Measurements from ENCODE around the gene UQCC2.

GRCh38 chr6:33727126-33727525 is 15.6 kb upstream of the UQCC2 start:
- TF ChIP-seq EZH2 (IDR thresholded peaks at IDR 0.05; ENCODE audit: borderline replicate concordance, low read length), result no peak
- TF ChIP-seq, protein P1, sequence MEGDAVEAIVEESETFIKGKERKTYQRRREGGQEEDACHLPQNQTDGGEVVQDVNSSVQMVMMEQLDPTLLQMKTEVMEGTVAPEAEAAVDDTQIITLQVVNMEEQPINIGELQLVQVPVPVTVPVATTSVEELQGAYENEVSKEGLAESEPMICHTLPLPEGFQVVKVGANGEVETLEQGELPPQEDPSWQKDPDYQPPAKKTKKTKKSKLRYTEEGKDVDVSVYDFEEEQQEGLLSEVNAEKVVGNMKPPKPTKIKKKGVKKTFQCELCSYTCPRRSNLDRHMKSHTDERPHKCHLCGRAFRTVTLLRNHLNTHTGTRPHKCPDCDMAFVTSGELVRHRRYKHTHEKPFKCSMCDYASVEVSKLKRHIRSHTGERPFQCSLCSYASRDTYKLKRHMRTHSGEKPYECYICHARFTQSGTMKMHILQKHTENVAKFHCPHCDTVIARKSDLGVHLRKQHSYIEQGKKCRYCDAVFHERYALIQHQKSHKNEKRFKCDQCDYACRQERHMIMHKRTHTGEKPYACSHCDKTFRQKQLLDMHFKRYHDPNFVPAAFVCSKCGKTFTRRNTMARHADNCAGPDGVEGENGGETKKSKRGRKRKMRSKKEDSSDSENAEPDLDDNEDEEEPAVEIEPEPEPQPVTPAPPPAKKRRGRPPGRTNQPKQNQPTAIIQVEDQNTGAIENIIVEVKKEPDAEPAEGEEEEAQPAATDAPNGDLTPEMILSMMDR (IDR thresholded peaks at IDR 0.05; ENCODE audit: low read length), result no peak
